Activated CD4-positive, alpha-beta T cell treated with anti-CD3 and anti-CD28 coated beads, Interleukin-2, amount 50 U/mL, for 1 hour (primary cell): ENCODE measurements around the gene POLR1E.

Source experiments
- DNase-seq: peaks from one replicate; pipeline ENCODE4 v3.0.0-alpha.2; 2020

Gene POLR1E, protein sequence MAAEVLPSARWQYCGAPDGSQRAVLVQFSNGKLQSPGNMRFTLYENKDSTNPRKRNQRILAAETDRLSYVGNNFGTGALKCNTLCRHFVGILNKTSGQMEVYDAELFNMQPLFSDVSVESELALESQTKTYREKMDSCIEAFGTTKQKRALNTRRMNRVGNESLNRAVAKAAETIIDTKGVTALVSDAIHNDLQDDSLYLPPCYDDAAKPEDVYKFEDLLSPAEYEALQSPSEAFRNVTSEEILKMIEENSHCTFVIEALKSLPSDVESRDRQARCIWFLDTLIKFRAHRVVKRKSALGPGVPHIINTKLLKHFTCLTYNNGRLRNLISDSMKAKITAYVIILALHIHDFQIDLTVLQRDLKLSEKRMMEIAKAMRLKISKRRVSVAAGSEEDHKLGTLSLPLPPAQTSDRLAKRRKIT

GRCh38 chr9:37485389-37486255 lies at the start of gene POLR1E:
Gene POLR1E, plus strand, starts transcription at chr9:37485948. Its CDS starts 100 bp downstream, at chr9:37486048.
- DNase-seq = peak; percentile 95

DNA sequence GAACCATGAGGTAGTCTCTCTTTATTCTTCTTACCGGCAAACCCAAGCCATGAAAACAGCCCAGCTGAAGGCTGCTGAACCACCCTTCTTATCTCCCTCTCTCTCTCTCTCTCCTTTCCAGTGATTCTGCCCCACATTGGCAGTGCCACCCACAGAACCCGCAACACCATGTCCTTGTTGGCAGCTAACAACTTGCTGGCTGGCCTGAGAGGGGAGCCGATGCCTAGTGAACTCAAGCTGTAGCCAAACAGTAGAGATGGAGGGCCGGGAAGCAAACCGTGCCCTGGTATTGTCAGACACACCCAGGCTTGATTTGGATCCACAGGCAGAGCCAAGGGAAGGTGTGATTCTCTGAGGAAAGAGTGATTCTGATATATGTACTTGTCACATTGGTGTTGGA lies 49.2 kb upstream of the POLR1E start:
- no peak for DNase-seq

DNA sequence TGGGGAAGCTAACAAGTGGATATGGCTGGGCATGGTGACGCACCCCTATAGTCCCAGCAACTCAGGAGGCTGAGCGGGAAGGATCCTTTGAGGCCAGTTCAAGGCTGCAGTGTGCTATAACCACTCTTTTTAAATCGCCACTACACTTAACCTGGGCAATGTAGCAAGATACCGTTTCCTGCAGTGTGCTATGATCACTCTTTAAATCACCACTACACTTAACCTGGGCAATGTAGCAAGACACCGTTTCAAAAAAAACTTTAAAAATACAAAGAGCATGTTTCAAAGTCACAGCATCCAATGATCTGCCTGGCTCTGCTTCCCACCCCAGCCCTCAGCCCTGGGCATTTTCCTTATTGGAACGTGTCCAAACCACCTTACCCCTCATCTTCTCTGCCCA lies 48.7 kb upstream of the POLR1E start:
- no peak for DNase-seq

DNA sequence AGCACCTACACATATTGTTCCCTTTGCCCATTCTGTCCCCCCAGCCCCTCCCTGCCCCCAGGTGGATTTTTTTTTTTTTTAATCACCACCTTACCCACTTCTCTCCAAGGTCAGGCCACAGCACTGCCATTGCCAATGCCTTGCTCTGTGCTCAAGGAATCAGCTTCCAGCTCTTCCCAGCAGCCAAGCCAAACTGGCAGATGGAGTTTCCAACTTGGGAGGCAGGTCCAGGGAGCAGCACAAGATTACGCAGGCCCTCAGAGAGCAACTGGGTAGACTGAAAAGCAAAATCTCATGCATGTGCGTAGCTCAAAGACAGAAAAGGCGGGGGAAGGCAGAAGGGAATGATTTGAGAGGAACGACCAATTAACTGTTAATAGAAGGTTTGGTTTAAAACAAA lies 48.1 kb upstream of the POLR1E start:
- no peak for DNase-seq

DNA sequence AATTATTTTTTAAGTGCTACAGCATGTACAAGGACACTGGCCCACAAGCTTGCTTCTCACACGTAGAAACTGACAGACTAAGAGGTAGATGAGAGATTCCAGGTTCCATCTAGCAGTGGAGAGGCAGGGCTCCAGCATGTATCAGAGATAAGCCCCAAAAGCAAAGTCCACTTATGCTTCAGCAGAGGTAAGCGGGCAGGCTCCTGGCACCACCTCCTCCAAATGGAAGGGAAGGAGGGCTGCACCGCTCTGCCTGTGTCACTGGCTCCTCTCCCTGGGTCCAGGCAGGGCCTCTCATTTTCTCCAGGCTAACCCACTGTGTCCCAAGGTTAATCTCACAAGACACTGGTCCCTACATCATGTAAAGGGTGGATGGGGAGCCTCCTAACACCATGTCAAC lies 47.4 kb upstream of the POLR1E start:
- no peak for DNase-seq

DNA sequence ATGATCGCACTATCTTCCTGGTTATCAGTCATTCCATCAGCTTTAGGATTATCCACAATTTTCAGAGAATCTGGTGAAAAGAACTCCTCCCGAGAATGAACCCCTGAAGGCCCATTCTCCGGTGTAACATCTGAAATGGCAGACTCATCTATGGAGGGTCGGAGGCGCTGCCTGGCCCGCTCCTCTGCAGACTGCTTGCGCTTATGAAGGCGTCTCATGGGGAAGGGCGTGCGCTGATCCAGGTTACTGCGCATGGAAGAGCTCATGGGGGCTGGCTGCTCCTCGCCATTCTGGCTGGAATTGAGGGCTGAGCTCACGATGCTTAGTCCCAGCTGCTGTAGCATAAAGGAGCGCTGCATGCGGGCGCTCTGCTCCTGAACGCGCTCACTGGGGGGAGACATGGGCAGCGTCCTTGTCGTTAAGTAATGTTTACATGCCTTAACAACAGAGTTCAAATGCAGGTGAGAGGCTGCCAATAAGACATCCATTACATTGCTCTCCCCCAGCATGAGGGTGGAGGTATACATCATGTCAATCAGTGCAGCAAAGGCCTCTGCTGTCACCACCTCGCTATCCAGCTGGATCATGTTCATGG lies 43.9 kb upstream of the POLR1E start:
- DNase-seq = no peak

- no peak for DNase-seq
Observed at GRCh38 chr9:37442556-37442955, 43.2 kb upstream of the POLR1E start.

GRCh38 chr9:37443566-37443965 lies 42.2 kb upstream of the POLR1E start:
- DNase-seq = no peak

DNA sequence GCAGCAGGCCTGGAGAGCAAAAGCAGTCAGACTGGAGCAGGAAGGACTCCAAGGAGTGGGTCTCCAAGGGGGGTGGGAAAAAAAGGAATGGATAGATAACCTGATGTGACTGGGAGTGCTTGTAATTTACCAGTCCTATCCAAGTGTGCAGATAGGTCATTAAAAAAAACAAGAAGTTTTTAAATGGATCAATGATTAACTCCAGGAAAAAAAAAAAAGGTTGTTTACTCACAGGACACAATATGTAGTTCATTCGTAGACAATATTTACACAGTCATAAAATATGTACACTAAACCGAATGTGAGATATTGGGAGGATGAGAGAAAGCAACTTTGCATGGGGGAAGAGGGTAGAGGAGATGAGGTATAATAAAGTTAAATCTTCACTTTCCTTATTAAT lies 40.9 kb upstream of the POLR1E start:
- no peak for DNase-seq

DNA sequence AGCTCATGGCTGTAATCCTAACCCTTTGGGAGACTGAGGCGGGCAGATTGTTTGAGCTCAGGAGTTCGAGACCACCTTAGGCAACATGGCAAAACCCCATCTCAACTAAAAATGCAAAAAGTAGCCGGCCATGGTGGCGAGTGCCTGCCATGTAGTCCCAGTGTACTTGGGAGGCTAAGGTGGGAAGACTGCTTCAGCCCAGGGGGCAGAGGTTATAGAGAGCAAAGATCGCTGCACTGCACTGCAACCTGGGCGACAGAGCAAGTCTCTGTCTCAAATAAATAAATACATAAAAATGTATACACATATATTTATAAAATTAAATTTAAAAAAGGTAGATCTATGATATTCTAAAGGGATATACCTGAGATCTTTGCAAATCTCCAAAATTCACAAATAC lies 39.9 kb upstream of the POLR1E start:
- DNase-seq = no peak

GRCh38 chr9:37446401-37446800 lies 39.3 kb upstream of the POLR1E start:
- no peak for DNase-seq

DNA sequence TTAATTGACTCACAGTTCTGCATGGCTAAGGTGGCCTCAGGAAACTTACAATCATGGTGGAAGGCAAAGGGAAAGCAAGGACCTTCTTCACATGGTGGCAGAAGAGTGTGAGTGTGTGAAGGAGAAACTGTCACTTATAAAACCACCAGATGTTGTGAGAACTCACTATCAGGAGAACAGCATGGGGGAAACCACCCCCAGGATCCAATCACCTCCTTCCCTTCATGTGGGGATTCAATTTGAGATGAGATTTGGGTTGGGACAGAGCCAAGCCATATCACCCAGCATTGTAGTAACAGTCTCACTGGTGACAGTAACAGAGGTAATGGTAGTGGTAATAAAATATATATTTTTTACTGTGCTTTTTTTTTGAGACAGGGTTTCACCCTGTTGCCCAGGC lies 38.6 kb upstream of the POLR1E start:
- no peak for DNase-seq

- no peak for DNase-seq
Observed at GRCh38 chr9:37449862-37450632, 35.7 kb upstream of the POLR1E start.

- DNase-seq = no peak
Observed at GRCh38 chr9:37451628-37452027, 34.1 kb upstream of the POLR1E start.

DNA sequence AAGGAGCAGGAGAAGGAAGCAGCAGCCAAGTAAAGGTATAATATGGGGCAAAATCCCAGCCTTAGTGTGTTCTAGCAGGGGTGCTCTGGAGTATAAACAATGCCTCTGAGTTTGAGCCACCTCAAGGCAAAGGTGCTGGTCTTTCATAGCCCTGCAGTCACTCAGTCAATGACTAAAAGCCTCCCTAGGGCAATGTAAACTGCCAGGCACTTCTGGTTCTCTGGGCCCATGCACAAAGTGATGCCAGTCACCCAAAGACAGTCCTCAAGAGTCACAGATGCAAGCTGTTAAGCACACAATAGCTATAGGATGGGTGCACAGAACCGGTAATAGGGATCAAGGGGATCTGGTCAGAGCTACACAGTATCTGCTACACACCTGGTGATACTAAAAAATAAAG lies 33.1 kb upstream of the POLR1E start:
- DNase-seq = no peak

DNA sequence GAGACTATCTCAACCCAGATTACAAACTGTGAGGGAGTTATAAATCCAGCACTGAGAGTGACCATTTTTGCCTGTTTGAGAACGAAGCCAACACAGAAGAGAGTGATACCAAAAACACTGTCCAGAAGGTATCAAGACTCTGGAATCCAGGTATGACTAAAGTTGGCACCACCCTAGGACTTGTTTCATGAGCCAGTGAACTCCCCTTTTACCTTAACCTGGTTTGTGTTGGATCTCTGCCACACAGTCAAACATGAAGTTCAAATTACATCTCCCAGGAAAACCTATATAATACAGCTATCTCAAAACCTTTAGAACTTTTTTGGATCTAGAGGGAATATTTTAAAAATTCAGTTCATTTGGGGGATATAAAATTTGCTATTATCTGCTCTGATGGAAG lies 31.9 kb upstream of the POLR1E start:
- DNase-seq = no peak

DNA sequence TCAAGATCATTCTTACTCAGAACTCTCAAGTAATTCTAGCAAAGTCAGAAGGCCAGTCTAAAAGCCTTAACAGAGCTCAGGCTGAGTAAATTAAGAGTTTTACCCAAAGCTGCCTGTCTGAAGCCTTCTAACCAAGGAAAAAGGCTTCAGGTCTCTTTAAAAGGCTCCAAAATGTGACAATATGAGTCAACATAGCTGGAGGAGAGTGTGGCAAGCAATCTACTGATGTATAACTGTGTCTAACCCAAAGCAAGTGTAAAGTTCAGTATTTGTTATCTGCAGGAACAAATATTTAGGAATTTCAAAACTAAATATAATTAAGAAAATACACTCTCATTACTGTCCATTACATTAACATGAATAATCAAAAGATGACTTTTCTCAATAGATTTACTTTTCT lies 31.5 kb upstream of the POLR1E start:
- DNase-seq = no peak

- DNase-seq = no peak
Observed at GRCh38 chr9:37455884-37456647, 29.7 kb upstream of the POLR1E start.

- DNase-seq = no peak
Observed at GRCh38 chr9:37456817-37457216, 28.9 kb upstream of the POLR1E start.

DNA sequence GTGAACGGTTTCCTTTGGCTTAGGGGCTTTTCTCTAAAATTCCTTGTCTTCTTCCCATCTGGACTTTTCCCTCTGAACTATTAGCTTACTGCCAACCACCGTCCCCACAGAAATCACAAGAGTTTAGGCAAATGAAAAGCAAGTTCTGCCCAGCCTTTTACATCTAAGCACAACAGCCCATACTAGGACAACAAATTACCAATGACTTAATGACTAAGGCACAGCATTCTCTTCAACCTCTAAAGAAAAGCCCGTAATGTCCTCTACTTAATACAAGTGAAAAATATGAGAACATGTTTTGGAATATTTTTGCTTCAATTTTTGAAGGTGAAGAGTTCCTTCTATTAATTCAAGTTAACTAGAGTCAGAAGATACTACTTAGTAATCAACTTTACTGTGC lies 21.7 kb upstream of the POLR1E start:
- no peak for DNase-seq

- peak; percentile 80 for DNase-seq
Observed at GRCh38 chr9:37464426-37465248, 21.1 kb upstream of the POLR1E start.
